Panc1 (cell line): ENCODE data around the gene LMTK2. TPM values are rescaled to one million over a fixed set of nuclear protein-coding genes. Genes with fewer than 3 reads are reported as not detected.

Experiments used
- ATAC-seq: fragments of 200-7000 bp; cut with Tn5 transposase; 2 replicates; pipeline ENCODE4 v1.9.1; 2020; ENCODE audit warnings: mild to moderate bottlenecking, moderate library complexity
- BruUV-seq: library from RNA; stranded (reverse); fragments of 400-500 nt; replicated peaks from 2 replicates; lab custom pipeline; 2021; lab: Mats Ljungman, UMichigan
- CTCF ChIA-PET: fragments of 300-600 bp; sonication (Branson Sonifier 250); formaldehyde crosslinking; loops from one replicate; lab custom pipeline; 2022; ENCODE audit warnings: antibody characterized with exemption; lab: Charles Lee
- POLR2A ChIA-PET: fragments of 300-600 bp; sonication (Branson Sonifier 250); formaldehyde crosslinking; loops from one replicate; lab custom pipeline; 2022; ENCODE audit warnings: antibody characterized with exemption; lab: Charles Lee
- DNase-seq: peaks from one replicate; pipeline ENCODE4 v3.0.0-alpha.2; 2010; ENCODE audit warnings: low read depth, low spot score
- H3K27ac ChIP-seq: 2 replicates; pipeline ENCODE4 v1.5.1; 2011; ENCODE audit warnings: mild to moderate bottlenecking, low read length, inconsistent platforms
- H3K27me3 ChIP-seq: fragments of 200-500 bp; sonication (Bioruptor generic); 2 replicates; pipeline ENCODE4 v1.6.0; 2014; ENCODE audit warnings: low read length, inconsistent platforms; ENCODE audit not compliant: control insufficient read depth, insufficient read depth
- H3K36me3 ChIP-seq: fragments of 200-500 bp; sonication (Bioruptor generic); 2 replicates; pipeline ENCODE4 v1.5.1; 2014; ENCODE audit warnings: inconsistent platforms, mild to moderate bottlenecking, low read length, moderate library complexity; ENCODE audit not compliant: control insufficient read depth, insufficient read depth
- H3K4me1 ChIP-seq: 2 replicates; pipeline ENCODE4 v1.5.1; 2011; ENCODE audit warnings: inconsistent platforms, mild to moderate bottlenecking, low read length, moderate library complexity; ENCODE audit not compliant: control insufficient read depth, insufficient read depth
- H3K4me3 ChIP-seq, 2 experiments: 2 replicates each; pipeline ENCODE4 v1.5.1; 2011 to 2012; ENCODE audit warnings: low read depth in 2 of 2, low read length in 2 of 2, mild to moderate bottlenecking in 2 of 2, inconsistent platforms in 1 of 2, moderate library complexity in 1 of 2
- H3K9me3 ChIP-seq: fragments of 200-500 bp; sonication (Bioruptor generic); 2 replicates; pipeline ENCODE4 v1.5.1; 2014; ENCODE audit warnings: low read depth, mild to moderate bottlenecking, inconsistent platforms, low read length, moderate library complexity; ENCODE audit not compliant: control insufficient read depth, insufficient read depth
- CTCF ChIP-seq: fragments of 450-650 bp; IDR thresholded peaks from 2 replicates; pipeline ENCODE4 v1.5.1; 2017; ENCODE audit warnings: mild to moderate bottlenecking
- POLR2AphosphoS5 ChIP-seq: IDR thresholded peaks from 2 replicates; pipeline ENCODE4 v1.6.1; 2012; ENCODE audit warnings: mild to moderate bottlenecking, low read depth, low read length, moderate library complexity
- REST ChIP-seq, 2 experiments: IDR thresholded peaks; 2 replicates each; pipeline ENCODE4 v1.6.1; 2011 to 2012; ENCODE audit warnings: low read depth in 2 of 2, control low read depth in 1 of 2, low read length in 1 of 2, mild to moderate bottlenecking in 1 of 2, moderate library complexity in 1 of 2; ENCODE audit not compliant: insufficient read depth in 1 of 2
- SIN3A ChIP-seq: IDR thresholded peaks from 2 replicates; pipeline ENCODE4 v1.6.1; 2012; ENCODE audit warnings: low read depth, mild to moderate bottlenecking, low read length, moderate library complexity, borderline replicate concordance; ENCODE audit not compliant: insufficient read depth
- TCF7L2 ChIP-seq: IDR thresholded peaks from 2 replicates; pipeline ENCODE4 v1.6.1; 2011; ENCODE audit warnings: mild to moderate bottlenecking, low read depth, low read length, inconsistent platforms
- in situ Hi-C: cut with HindIII; loops from 2 replicates; pipeline ENCODE4 v1.10.0; 2016; ENCODE audit warnings: low sequenced_read_pairs, low pct_unique_long_range_greater_than_20kb
- intact Hi-C: fragments of 100-400 bp; cut with micrococcal nuclease; formaldehyde crosslinking; loops from one replicate; pipeline ENCODE4 v1.10.0; 2022; ENCODE audit not compliant: unreplicated experiment
- total RNA-seq: library from RNA; stranded (reverse); gene quantifications from one replicate; pipeline ENCODE4 v1.2.1, GENCODE V29; 2021; ENCODE audit not compliant: unreplicated experiment

LMTK2 gene
- total RNA-seq, 1 experiment from 2014 or later: 25.4 TPM

GRCh38 chr7:98187138-98187502, 80.5 kb downstream of the LMTK2 start:
- no TSS peak for BruUV-seq
- intact Hi-C loops (no loop called here), in situ Hi-C loops (no loop called here)
- Histone ChIP-seq H3K4me3 (no peak overlapping the region), H3K4me1 (no peaks in the 10 kb centered on the region), H3K36me3 (no peaks in the 10 kb centered on the region), H3K9me3 (no peaks in the 10 kb centered on the region), H3K27me3 (no peaks in the 10 kb centered on the region), H3K27ac (no peak overlapping the region)
- ATAC-seq: no peak
- DNase-seq: no peak
- POLR2A ChIA-PET: interaction anchor here (0.6 to 0.7 kb wide), 2 partner anchors 12 to 104 kb away, joined by 3 to 4 read pairs; no protein-coding TSS in a partner anchor
- CTCF ChIA-PET: no interaction called here
- TF ChIP-seq SIN3A (no peak), REST (IDR thresholded peaks at IDR 0.05; ENCODE audit: insufficient read depth in 1 of 2, low read depth in 2 of 2, low read length in 1 of 2) (no peak), POLR2AphosphoS5 (no peak), CTCF (no peak), TCF7L2 (no peak)

- Histone ChIP-seq H3K4me3 (no peak overlapping the region), H3K27ac (no peak overlapping the region), H3K36me3 (peaks cover 3% of the 10 kb centered on the region; the same call in 1 of the 2 replicates), H3K9me3 (no peaks in the 10 kb centered on the region), H3K4me1 (no peaks in the 10 kb centered on the region), H3K27me3 (no peaks in the 10 kb centered on the region)
- POLR2A ChIA-PET: no interaction called here
- DNase-seq (no peak), ATAC-seq (no peak)
- TF ChIP-seq TCF7L2 (no peak), CTCF (no peak), POLR2AphosphoS5 (no peak), SIN3A (no peak), REST (IDR thresholded peaks at IDR 0.05; ENCODE audit: insufficient read depth in 1 of 2, low read depth in 2 of 2, low read length in 1 of 2) (no peak)
- BruUV-seq: no TSS peak
- in situ Hi-C loops: no loop called here
- CTCF ChIA-PET: no interaction called here
- intact Hi-C loops: no loop called here
Measured at GRCh38 chr7:98189559-98189958, 82.9 kb downstream of the LMTK2 start.
